GM23338 (cell line): Measurements from ENCODE around the gene NGFR. TPM values are rescaled to one million over a fixed set of nuclear protein-coding genes. Genes with fewer than 3 reads are reported as not detected.

Experiments used
- ATAC-seq: fragments of 200-7000 bp; cut with Tn5 transposase; 3 replicates; pipeline ENCODE4 v1.9.1; 2020
- DNase-seq: peaks from one replicate; pipeline ENCODE4 v3.0.0-alpha.2; 2015; ENCODE audit warnings: low spot score
- H2AFZ ChIP-seq: fragments of 200-600 bp; sonication (generic); 2 replicates; pipeline ENCODE4 v1.8.0; 2016; ENCODE audit warnings: antibody characterized with exemption, mild to moderate bottlenecking, moderate library complexity
- H3F3A ChIP-seq: fragments of 200-600 bp; sonication (generic); replicated peaks from 2 replicates; pipeline ENCODE4 v1.8.0; 2017; ENCODE audit warnings: antibody characterized with exemption, mixed run types, low read depth
- H3K27ac ChIP-seq: fragments of 200-600 bp; sonication (generic); 2 replicates; pipeline ENCODE4 v1.6.1; 2016; ENCODE audit warnings: low read depth
- H3K27me3 ChIP-seq: fragments of 200-600 bp; sonication (generic); 2 replicates; pipeline ENCODE4 v1.8.0; 2016; ENCODE audit warnings: mild to moderate bottlenecking, mixed run types, moderate library complexity; ENCODE audit not compliant: insufficient read depth
- H3K36me3 ChIP-seq: fragments of 200-600 bp; sonication (generic); 2 replicates; pipeline ENCODE4 v1.8.0; 2016; ENCODE audit warnings: mild to moderate bottlenecking; ENCODE audit not compliant: insufficient read depth
- H3K4me1 ChIP-seq: fragments of 200-600 bp; sonication (generic); 2 replicates; pipeline ENCODE4 v1.8.0; 2016; ENCODE audit warnings: mild to moderate bottlenecking, moderate library complexity; ENCODE audit not compliant: insufficient read depth
- H3K4me2 ChIP-seq: fragments of 200-600 bp; sonication (generic); 2 replicates; pipeline ENCODE4 v1.7.1; 2017; ENCODE audit warnings: mixed run types
- H3K4me3 ChIP-seq: fragments of 200-600 bp; sonication (generic); 2 replicates; pipeline ENCODE4 v1.6.1; 2016; ENCODE audit warnings: mixed run types
- H3K79me2 ChIP-seq: fragments of 200-600 bp; sonication (generic); replicated peaks from 2 replicates; pipeline ENCODE4 v1.8.0; 2017; ENCODE audit warnings: mild to moderate bottlenecking; ENCODE audit not compliant: insufficient read depth
- H3K9me2 ChIP-seq: fragments of 200-600 bp; sonication (generic); 2 replicates; pipeline ENCODE4 v1.8.0; 2017; ENCODE audit not compliant: insufficient read depth
- H4K20me1 ChIP-seq: fragments of 200-600 bp; sonication (generic); replicated peaks from 2 replicates; pipeline ENCODE4 v1.8.0; 2017; ENCODE audit warnings: mild to moderate bottlenecking; ENCODE audit not compliant: insufficient read depth
- H3K27ac Mint-ChIP-seq: 2 replicates; pipeline ENCODE4 v1.8.0; 2020; ENCODE audit warnings: inconsistent platforms, mild to moderate bottlenecking, moderate library complexity, mixed read lengths
- H3K27me3 Mint-ChIP-seq: 3 replicates; pipeline ENCODE4 v1.8.0; 2022; ENCODE audit warnings: low read depth, mild to moderate bottlenecking, moderate library complexity, mixed read lengths, inconsistent platforms; ENCODE audit not compliant: insufficient read depth, poor library complexity
- H3K36me3 Mint-ChIP-seq: 3 replicates; pipeline ENCODE4 v1.8.0; 2021; ENCODE audit warnings: low read depth, mild to moderate bottlenecking, inconsistent platforms, moderate library complexity, mixed read lengths
- H3K4me1 Mint-ChIP-seq: 3 replicates; pipeline ENCODE4 v1.8.0; 2020; ENCODE audit warnings: mild to moderate bottlenecking, inconsistent platforms, mixed read lengths
- H3K4me3 Mint-ChIP-seq: 3 replicates; pipeline ENCODE4 v1.8.0; 2021; ENCODE audit warnings: moderate library complexity, mild to moderate bottlenecking, inconsistent platforms, mixed read lengths
- H3K9me3 Mint-ChIP-seq: 3 replicates; pipeline ENCODE4 v1.8.0; 2020; ENCODE audit warnings: moderate library complexity, mild to moderate bottlenecking, inconsistent platforms, mixed read lengths
- CREB1 ChIP-seq: fragments of 250-450 bp; sonication (Bioruptor Pico); IDR thresholded peaks from 2 replicates; pipeline ENCODE4 v1.5.0; 2020; ENCODE audit warnings: low read depth, mild to moderate bottlenecking, moderate library complexity
- CTCF ChIP-seq, 2 experiments: fragments of 200-600 bp in 1 of 2; sonication (generic) in 1 of 2; conservative IDR thresholded peaks; 2 replicates each; pipeline versions ENCODE4 v1.5.1 to v1.6.1; 2016 to 2017; ENCODE audit warnings: antibody characterized with exemption in 2 of 2, low read depth in 2 of 2, mild to moderate bottlenecking in 2 of 2, moderate library complexity in 1 of 2
- EZH2 ChIP-seq: fragments of 200-600 bp; sonication (generic); IDR thresholded peaks from one replicate; pipeline ENCODE4 v1.8.0; 2017; ENCODE audit warnings: antibody characterized with exemption, mild to moderate bottlenecking, low read depth; ENCODE audit not compliant: unreplicated experiment
- EZH2phosphoT487 ChIP-seq: fragments of 200-600 bp; sonication (generic); IDR thresholded peaks from one replicate; pipeline ENCODE4 v1.8.1; 2018; ENCODE audit warnings: antibody characterized with exemption; ENCODE audit not compliant: unreplicated experiment
- JUNB ChIP-seq: IDR thresholded peaks from one replicate; pipeline ENCODE4 v1.6.1; 2016; ENCODE audit warnings: antibody characterized with exemption; ENCODE audit not compliant: unreplicated experiment
- NANOG ChIP-seq: IDR thresholded peaks from 2 replicates; pipeline ENCODE4 v1.6.1; 2016; ENCODE audit warnings: antibody characterized with exemption, borderline replicate concordance
- POLR2AphosphoS5 ChIP-seq: IDR thresholded peaks from 2 replicates; pipeline ENCODE4 v1.6.1; 2016; ENCODE audit warnings: antibody characterized with exemption, low read depth
- REST ChIP-seq: IDR thresholded peaks from one replicate; pipeline ENCODE4 v1.6.1; 2018; ENCODE audit warnings: antibody characterized with exemption; ENCODE audit not compliant: unreplicated experiment
- STAT1 ChIP-seq: IDR thresholded peaks from one replicate; pipeline ENCODE4 v1.6.1; 2016; ENCODE audit warnings: antibody characterized with exemption; ENCODE audit not compliant: unreplicated experiment
- ZNF114 ChIP-seq: fragments of 250-450 bp; sonication (Bioruptor Pico); IDR thresholded peaks from 2 replicates; pipeline ENCODE4 v1.5.0; 2020; ENCODE audit warnings: mild to moderate bottlenecking, moderate library complexity
- ZNF462 ChIP-seq: fragments of 250-450 bp; sonication (Bioruptor Pico); IDR thresholded peaks from 2 replicates; pipeline ENCODE4 v1.5.0; 2020; ENCODE audit warnings: mild to moderate bottlenecking, moderate library complexity
- polyA plus RNA-seq: library from polyadenylated mRNA; unstranded; fragments of >200 nt; fragmentation: Nextera tagmentation; extraction: Ambion mirVana; gene quantifications from 2 replicates; pipeline ENCODE4 v1.2.1, GENCODE V29; 2016
- total RNA-seq: library from RNA; depleted of rRNA; stranded (reverse); fragments of >200 nt; shearing (Covaris generic); gene quantifications from 2 replicates; pipeline ENCODE4 v1.2.3, GENCODE V29; 2014

The NGFR gene
- total and polyA plus RNA-seq, 2 experiments from 2014 or later = 2.8 to 6.9 TPM

- TF ChIP-seq EZH2phosphoT487 (no peak), NANOG (no peak)
Measured at GRCh38 chr17:49508061-49508865, 13.2 kb downstream of the NGFR start (continued).

- no peak overlapping the region for H2AFZ ChIP-seq
- H3K4me3 Mint-ChIP-seq = peak overlapping the region; percentile 38; the same call in 2 of the 3 replicates
- H3K4me2 ChIP-seq = peak overlapping the region; percentile 74
- H3K27me3 Mint-ChIP-seq = peaks cover 16% of the 10 kb centered on the region
- ATAC-seq (no peak), DNase-seq (no peak)
- no peak overlapping the region for H3K27ac Mint-ChIP-seq
- no peak overlapping the region for H3K27ac ChIP-seq
- peaks cover 25% of the 10 kb centered on the region for H3K4me1 ChIP-seq
- no peaks in the 10 kb centered on the region for H3K79me2 ChIP-seq
- no peaks in the 10 kb centered on the region for H3K9me2 ChIP-seq
- H3K9me3 Mint-ChIP-seq = no peaks in the 10 kb centered on the region
- H3K27me3 ChIP-seq = no peaks in the 10 kb centered on the region
- H3F3A ChIP-seq = 0 out of 2 replicates have a peak, but pooled peaks cover 7% of the 10 kb centered on the region
- H4K20me1 ChIP-seq = no peaks in the 10 kb centered on the region
- H3K4me1 Mint-ChIP-seq = peaks cover 50% of the 10 kb centered on the region
- H3K4me3 ChIP-seq = peak overlapping the region; percentile 28; the same call in 1 of the 2 replicates
- no peaks in the 10 kb centered on the region; the same call in 2 of the 3 replicates for H3K36me3 Mint-ChIP-seq
- H3K36me3 ChIP-seq = no peaks in the 10 kb centered on the region
- TF ChIP-seq REST (no peak), EZH2 (no peak), JUNB (no peak), POLR2AphosphoS5 (no peak), ZNF114 (no peak), STAT1 (no peak), CREB1 (no peak), ZNF462 (CRISPR knock-in tag) (no peak), CTCF (conservative IDR thresholded peaks at IDR 0.05; ENCODE audit: low read depth in 2 of 2) (no peak)
Measured at GRCh38 chr17:49508866-49509587, 13.9 kb downstream of the NGFR start.
